GM21529 (cell line): ENCODE data around the gene SAXO1.

Experiments used
- ATAC-seq: cut with Tn5 transposase; IDR thresholded peaks from one replicate; pipeline ENCODE4 v1.9.1; 2021; ENCODE audit not compliant: unreplicated experiment

Gene SAXO1

DNA sequence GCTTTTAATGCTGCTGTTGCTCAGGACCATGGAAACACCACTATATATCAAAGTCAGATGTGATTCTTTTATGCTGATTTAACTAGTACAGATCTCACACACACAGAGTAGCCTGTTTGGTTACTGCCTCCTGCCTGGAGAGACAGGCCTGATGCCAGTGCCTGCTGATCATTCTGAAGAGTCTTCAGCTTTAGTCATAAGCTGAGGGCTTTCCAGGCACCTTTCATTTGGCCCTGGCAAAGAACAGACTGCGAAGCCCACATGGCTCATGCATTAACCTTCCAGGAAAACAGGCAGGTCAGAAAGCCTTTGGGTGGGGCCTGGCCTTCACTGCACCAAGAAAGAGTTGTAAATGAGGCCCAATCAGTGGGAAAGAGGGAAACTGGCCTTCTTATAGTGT lies 144.7 kb downstream of the SAXO1 start:
- ATAC-seq, result no peak

DNA sequence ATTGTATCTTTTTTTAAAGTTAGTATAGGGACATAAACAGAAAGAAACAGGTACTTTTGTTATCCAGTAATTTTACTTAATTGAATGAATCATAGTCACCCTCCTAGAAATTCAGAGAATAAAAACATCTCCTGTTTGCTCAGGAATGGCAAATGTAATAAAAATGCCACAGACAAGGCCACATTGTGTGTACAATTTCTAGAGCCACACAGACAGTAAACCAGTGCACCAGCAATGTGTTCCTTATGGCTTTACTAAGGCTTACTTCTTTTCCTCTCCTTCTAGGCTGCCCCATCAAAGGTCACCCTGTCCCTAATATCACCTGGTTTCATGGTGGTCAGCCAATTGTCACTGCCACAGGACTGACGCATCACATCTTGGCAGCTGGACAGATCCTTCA lies 145.5 kb downstream of the SAXO1 start:
- ATAC-seq, result no peak

DNA sequence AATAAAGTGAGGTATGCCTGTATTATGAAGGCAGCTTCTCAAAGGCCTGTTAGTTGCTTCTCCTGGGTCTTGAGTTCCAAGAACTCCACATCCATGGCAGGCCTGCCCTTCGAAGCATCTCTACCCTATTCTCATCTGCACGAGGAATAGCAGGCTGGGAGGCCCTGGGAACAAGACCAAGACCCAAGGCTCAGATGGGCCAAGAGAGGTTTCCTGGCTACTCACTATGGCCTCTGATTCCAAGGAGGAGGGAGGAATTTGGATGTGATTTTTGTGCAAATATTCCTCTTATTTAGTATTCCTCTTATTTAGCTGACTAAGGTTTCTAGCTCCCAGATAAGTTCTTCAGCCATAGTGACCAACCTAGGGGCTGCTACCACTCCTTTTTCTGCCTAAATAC lies 151.3 kb downstream of the SAXO1 start:
- no peak for ATAC-seq

DNA sequence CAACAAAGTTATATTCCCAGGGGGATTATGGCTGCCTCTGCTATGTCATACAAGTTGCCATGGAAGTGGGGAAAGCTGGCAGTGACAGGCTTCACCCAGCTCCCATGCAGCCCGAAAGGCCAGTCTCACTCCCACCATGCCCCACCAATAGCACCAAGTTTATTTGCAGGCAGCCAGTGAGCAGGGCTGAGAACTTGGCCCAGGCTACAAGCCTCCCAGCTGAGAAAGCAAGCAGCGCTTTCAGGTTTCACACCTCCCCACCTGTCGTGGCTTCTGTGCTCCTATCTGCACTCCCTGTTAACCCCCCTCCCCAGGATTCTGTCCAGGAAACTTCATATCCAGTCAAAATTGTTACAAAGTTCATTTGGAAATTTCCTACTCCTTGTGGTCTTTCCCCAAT lies 155.0 kb downstream of the SAXO1 start:
- no peak for ATAC-seq
